Vagina (tissue), 2 donors: Measurements from ENCODE around the gene TMEM9. TPM values are rescaled to one million over a fixed set of nuclear protein-coding genes. Genes with fewer than 3 reads are reported as not detected.

Experiments
- DNase-seq, 2 donors: peaks; one replicate each; pipeline ENCODE4 v3.0.0-alpha.2; 2017; ENCODE audit errors: extremely low spot score in 2 of 2
- H3K27ac ChIP-seq: fragments of 200-600 bp; sonication (generic); one replicate; pipeline ENCODE4 v1.5.1; 2019
- H3K27me3 ChIP-seq: fragments of 200-600 bp; sonication (generic); one replicate; pipeline ENCODE4 v1.5.1; 2019
- H3K36me3 ChIP-seq, 2 donors: fragments of 200-600 bp; sonication (generic); one replicate each; pipeline ENCODE4 v1.5.1; 2017 to 2019
- H3K4me1 ChIP-seq: fragments of 200-600 bp; sonication (generic); one replicate; pipeline ENCODE4 v1.5.1; 2019
- H3K4me3 ChIP-seq, 2 donors: fragments of 200-600 bp; sonication (generic); 1 replicate in 1 of 2; 2 replicates in 1 of 2; pipeline ENCODE4 v1.5.1; 2016 to 2019
- H3K9me3 ChIP-seq: fragments of 200-600 bp; sonication (generic); one replicate; pipeline ENCODE4 v1.5.1; 2019
- POLR2A ChIP-seq, 2 donors: fragments of 450-650 bp; IDR thresholded peaks; one replicate each; pipeline ENCODE4 v1.6.1; 2017; ENCODE audit warnings: antibody characterized with exemption in 2 of 2, mild to moderate bottlenecking in 2 of 2, moderate library complexity in 2 of 2
- POLR2AphosphoS5 ChIP-seq, 2 donors: sonication (generic); formaldehyde crosslinking; IDR thresholded peaks; one replicate each; pipeline ENCODE4 v1.9.0; 2017; ENCODE audit warnings: antibody characterized with exemption in 2 of 2, mild to moderate bottlenecking in 2 of 2, low read depth in 1 of 2; ENCODE audit not compliant: insufficient read depth in 1 of 2
- intact Hi-C: fragments of 100-400 bp; cut with DNase I; formaldehyde crosslinking; loops from one replicate; pipeline ENCODE4 v1.15.1; 2023
- total RNA-seq: library from RNA; depleted of rRNA; stranded (reverse); fragments of >200 nt; gene quantifications from one replicate; pipeline ENCODE4 v1.2.3, GENCODE V29; 2016
- TF ChIP-seq, protein P1 (sequence below), 3 experiments: fragments of 450-650 bp in 2 of 3; fragments of 200-600 bp in 1 of 3; sonication (generic) in 1 of 3; IDR thresholded peaks; one replicate each; pipeline ENCODE4 v1.5.1; 2017 to 2019; ENCODE audit warnings: antibody characterized with exemption in 3 of 3, mild to moderate bottlenecking in 2 of 3, moderate library complexity in 2 of 3

TMEM9 gene
- total RNA-seq, 1 donor from 2014 or later, result 58.7 TPM

DNA sequence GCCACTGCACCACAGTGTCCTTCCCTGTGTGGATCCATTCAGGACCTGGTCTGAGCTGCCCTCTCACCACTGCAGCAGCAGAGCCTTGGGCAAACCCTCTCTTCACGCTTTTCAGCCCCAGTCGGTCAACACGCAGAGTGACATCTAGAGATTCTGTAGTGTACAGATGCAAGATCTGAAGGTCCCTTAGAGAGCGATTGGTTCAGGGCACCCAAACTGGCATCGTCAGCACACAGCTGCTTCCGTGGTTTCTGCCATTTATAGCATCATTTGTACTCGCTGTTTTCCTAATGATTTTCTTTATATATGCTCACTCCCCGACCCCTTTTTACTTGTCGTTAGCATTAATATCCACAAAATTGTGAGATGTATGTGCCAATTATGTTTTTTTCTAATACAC is 25.8 kb downstream of the TMEM9 start:
- no peaks in the 10 kb centered on the region for H3K4me1 ChIP-seq
- H3K27me3 ChIP-seq, result no peaks in the 10 kb centered on the region
- DNase-seq, result no peak
- H3K9me3 ChIP-seq, result no peaks in the 10 kb centered on the region
- intact Hi-C loops, result no loop called here
- no peak overlapping the region for H3K4me3 ChIP-seq
- no peak overlapping the region for H3K27ac ChIP-seq
- no peak for TF ChIP-seq POLR2AphosphoS5 (IDR thresholded peaks at IDR 0.05; ENCODE audit: insufficient read depth in 1 of 2, low read depth in 1 of 2)
- TF ChIP-seq, protein P1, sequence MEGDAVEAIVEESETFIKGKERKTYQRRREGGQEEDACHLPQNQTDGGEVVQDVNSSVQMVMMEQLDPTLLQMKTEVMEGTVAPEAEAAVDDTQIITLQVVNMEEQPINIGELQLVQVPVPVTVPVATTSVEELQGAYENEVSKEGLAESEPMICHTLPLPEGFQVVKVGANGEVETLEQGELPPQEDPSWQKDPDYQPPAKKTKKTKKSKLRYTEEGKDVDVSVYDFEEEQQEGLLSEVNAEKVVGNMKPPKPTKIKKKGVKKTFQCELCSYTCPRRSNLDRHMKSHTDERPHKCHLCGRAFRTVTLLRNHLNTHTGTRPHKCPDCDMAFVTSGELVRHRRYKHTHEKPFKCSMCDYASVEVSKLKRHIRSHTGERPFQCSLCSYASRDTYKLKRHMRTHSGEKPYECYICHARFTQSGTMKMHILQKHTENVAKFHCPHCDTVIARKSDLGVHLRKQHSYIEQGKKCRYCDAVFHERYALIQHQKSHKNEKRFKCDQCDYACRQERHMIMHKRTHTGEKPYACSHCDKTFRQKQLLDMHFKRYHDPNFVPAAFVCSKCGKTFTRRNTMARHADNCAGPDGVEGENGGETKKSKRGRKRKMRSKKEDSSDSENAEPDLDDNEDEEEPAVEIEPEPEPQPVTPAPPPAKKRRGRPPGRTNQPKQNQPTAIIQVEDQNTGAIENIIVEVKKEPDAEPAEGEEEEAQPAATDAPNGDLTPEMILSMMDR (IDR thresholded peaks at IDR 0.05), result no peak
- no peak for TF ChIP-seq POLR2A (IDR thresholded peaks at IDR 0.05)
- no peaks in the 10 kb centered on the region for H3K36me3 ChIP-seq

DNA sequence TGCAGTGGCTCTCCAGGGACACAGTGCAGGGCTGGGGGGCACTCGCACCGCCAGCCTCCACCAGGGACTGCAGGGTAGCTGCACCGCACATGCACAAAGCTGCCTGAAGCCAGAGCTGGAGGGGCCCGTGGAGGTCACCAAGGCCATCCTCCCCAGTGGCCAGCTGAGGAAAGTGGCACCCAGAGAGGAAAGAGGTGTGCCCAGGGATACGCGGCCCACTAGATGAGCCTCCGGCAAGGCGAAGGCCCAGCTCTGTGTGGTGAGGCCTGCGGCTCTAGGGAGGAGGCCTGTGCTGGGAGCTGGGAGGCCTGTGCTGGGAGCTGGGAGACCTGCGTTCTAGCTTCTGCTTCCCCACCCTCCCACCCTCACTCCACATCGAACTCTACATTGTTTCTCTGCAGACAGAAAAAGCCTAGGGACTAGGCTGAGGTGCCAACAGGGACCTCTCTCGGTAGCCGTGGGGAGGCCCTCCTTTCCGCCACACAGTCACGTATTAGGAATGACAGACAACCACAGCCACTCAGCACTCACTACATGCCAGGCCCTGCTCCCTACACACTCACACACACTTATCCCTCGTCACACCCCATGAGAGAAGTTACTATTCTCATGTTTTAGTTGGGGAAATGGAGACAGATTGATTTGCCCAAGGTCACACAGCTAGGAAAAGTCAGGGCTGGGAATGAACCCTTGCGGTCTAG is 26.4 kb downstream of the TMEM9 start:
- H3K9me3 ChIP-seq, result no peaks in the 10 kb centered on the region
- intact Hi-C loops, result no loop called here
- H3K27ac ChIP-seq, result no peak overlapping the region
- DNase-seq, result no peak
- no peaks in the 10 kb centered on the region for H3K27me3 ChIP-seq
- H3K4me1 ChIP-seq, result no peaks in the 10 kb centered on the region
- TF ChIP-seq POLR2A (IDR thresholded peaks at IDR 0.05), result no peak
- TF ChIP-seq POLR2AphosphoS5 (IDR thresholded peaks at IDR 0.05; ENCODE audit: insufficient read depth in 1 of 2, low read depth in 1 of 2), result no peak
- TF ChIP-seq, protein P1 (IDR thresholded peaks at IDR 0.05), result no peak
- no peaks in the 10 kb centered on the region for H3K36me3 ChIP-seq
- no peak overlapping the region for H3K4me3 ChIP-seq

DNA sequence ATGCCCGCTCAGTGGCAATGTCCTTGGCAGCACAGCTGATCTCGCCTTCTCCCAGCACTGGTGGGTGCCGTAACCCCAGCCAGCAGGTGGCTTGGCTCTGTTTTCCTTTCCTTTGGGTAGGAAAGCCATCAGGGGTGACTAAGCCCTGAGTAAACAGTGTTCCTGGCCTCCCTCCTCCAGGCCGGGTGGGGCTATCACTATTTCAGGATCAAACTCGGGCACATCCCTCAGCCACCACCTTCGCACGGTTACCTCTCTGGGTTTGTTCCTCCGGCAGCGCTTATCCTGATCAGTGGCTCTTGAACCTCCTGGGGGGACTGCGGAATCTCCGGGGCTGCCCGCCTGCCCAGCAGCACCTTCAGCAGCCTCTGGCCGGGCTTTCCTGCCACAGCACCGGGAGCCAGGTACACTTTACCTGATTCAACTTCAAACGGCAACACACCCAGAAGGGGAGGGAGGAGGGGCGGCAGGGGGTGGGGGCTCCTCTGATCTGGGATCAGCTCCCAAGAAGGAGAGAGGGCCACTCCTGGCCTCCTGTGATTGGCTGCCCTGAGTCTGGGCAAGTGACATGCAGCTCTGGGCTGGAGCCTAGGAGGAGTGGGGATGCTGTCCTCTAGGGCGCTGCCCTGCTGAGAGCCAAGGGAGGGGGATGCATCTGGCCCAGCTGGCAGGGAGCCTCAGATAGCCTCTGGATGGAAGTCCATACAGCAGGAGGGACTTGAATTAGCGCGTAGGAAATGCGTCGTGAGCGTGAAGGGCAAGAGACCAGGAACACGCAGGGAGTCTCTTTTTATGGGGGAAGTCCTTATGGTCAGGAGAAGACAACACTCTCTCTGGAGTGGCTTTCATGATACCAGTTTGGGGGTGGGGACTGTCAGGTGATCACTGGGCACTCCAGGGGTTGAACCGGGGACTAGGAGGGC is 27.2 kb downstream of the TMEM9 start, which contains the start of gene ASCL5:
TSS of gene ASCL5 (minus strand) at position 353 of the 923 bp plus-strand sequence. CDS start 11,812 bp downstream, outside the sequence.
- Histone ChIP-seq H3K36me3 (no peaks in the 10 kb centered on the region), H3K27ac (no peak within 1 kb of the TSS), H3K4me1 (no peaks in the 10 kb centered on the region), H3K27me3 (no peaks in the 10 kb centered on the region), H3K4me3 (no peak within 1 kb of the TSS), H3K9me3 (no peaks in the 10 kb centered on the region)
- TF ChIP-seq, protein P1 (IDR thresholded peaks at IDR 0.05), result no peak
- TF ChIP-seq POLR2AphosphoS5 (IDR thresholded peaks at IDR 0.05; ENCODE audit: insufficient read depth in 1 of 2, low read depth in 1 of 2) (no peak), POLR2A (IDR thresholded peaks at IDR 0.05) (no peak)
- intact Hi-C loops, result no loop called here
- no peak for DNase-seq

DNA sequence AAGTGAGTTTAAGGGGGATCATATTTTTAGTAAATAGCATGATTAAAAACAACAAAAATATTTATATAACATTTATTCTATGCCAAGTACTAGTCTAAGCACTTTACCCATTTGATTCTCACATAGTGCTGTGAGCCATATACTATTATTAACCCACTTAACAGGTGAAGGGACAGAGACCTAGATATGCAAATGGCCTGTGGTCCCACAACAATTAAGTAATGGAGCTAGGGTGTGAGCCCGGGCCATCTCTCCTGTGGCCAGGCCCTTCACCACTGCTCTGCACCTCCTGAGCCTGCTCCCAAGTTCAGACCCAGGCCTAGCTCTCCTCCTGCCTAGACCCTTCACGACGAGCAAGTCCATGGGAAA is 27.8 kb downstream of the TMEM9 start:
- no peak for DNase-seq
- no peaks in the 10 kb centered on the region for H3K27me3 ChIP-seq
- no peak overlapping the region for H3K4me3 ChIP-seq
- H3K27ac ChIP-seq, result no peak overlapping the region
- no peaks in the 10 kb centered on the region for H3K4me1 ChIP-seq
- no peaks in the 10 kb centered on the region for H3K36me3 ChIP-seq
- H3K9me3 ChIP-seq, result no peaks in the 10 kb centered on the region
- TF ChIP-seq POLR2A (IDR thresholded peaks at IDR 0.05) (no peak), POLR2AphosphoS5 (IDR thresholded peaks at IDR 0.05; ENCODE audit: insufficient read depth in 1 of 2, low read depth in 1 of 2) (no peak)
- TF ChIP-seq, protein P1 (IDR thresholded peaks at IDR 0.05), result no peak
- intact Hi-C loops, result no loop called here
